Central memory CD4-positive, alpha-beta T cell (primary cell): ENCODE results near the gene RASSF8.

Source experiments
- DNase-seq: peaks from one replicate; pipeline ENCODE4 v3.0.0; 2022

Gene RASSF8

GRCh38 chr12:26062566-26062965 is 104.1 kb downstream of the RASSF8 start:
- no peak for DNase-seq

GRCh38 chr12:26065451-26065850 is 107.0 kb downstream of the RASSF8 start:
- DNase-seq = no peak

GRCh38 chr12:26068503-26068902 is 110.0 kb downstream of the RASSF8 start:
- no peak for DNase-seq

DNA sequence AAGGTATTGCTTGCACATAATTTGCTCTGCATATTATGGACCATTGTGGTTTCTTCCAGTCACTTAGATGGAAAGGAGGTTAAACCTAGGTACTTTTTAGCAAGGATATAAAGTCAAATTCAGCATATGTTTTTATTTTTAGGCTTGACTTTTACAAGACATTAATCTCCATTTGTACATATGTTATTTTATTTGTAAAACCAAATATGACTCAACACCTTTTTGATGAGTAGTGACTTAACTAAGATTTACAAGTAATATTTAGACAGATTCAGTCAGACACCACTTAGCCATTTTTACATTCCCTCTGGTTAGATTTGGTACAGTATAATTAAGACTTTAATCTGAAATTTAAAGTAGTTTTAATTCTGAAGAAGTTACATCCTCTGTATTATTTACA is 111.3 kb downstream of the RASSF8 start:
- DNase-seq = no peak

DNA sequence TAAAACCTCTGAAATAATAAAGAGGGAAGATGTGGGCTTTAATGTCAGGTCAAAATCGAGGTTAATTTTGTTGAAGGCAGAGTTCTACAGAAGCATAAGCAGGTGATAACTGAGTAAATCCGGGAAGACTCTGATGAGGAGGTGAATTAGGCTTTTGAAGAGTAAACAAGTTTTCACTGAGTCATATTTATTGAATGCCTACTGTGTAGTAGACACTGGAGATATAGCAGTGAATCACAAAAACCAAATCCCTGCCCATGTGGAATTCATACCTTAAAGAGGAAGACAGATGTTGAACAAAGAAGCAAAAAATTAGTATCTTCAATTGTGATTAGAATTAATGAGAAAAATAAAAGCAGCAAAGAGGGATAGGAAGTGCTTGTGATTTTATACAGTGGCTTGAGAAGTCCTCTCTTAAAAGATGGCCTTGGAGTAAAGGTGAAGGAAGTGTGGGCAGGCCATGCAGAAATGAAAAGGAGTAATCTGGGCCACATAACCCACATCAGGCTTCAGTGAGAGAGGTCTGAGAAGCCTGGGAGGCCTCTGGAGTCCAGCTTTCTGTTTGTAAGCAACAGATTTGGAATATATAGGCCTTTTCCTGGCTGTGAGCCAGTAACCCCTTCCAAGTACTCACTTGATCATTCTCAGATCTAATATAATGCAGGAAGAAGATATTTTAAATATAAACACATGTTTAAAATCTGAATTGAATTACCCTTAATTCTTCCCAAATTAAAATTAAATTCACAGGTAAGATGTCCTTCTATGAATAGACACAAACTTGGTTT is 119.6 kb downstream of the RASSF8 start:
- DNase-seq = no peak

- no peak for DNase-seq
Measured at GRCh38 chr12:26080911-26081310, 122.4 kb downstream of the RASSF8 start.

- no peak for DNase-seq
Measured at GRCh38 chr12:26086936-26087335, 128.5 kb downstream of the RASSF8 start.

- no peak for DNase-seq
Measured at GRCh38 chr12:26088998-26089397, 130.5 kb downstream of the RASSF8 start.

GRCh38 chr12:26090836-26091510 is 132.5 kb downstream of the RASSF8 start:
- DNase-seq = no peak

DNA sequence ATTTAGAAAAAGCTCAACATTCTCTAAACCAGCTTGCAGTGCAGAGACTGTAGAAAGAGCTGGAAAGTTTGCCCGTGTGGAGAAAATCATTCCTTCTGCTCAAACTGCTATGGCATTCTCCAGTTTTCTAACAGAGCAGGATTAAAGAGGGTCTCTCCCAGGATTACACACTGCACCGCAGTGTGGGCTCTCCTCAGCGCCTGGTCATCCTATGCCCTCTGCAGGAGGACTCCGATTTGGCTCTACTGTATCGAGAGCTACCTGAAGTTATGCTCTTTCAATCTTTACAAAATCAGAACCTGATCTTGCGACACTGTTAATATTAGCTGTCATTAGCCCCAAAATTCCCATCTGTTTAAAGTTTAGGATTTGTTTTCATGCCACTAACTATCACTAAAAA is 133.3 kb downstream of the RASSF8 start:
- DNase-seq = no peak

DNA sequence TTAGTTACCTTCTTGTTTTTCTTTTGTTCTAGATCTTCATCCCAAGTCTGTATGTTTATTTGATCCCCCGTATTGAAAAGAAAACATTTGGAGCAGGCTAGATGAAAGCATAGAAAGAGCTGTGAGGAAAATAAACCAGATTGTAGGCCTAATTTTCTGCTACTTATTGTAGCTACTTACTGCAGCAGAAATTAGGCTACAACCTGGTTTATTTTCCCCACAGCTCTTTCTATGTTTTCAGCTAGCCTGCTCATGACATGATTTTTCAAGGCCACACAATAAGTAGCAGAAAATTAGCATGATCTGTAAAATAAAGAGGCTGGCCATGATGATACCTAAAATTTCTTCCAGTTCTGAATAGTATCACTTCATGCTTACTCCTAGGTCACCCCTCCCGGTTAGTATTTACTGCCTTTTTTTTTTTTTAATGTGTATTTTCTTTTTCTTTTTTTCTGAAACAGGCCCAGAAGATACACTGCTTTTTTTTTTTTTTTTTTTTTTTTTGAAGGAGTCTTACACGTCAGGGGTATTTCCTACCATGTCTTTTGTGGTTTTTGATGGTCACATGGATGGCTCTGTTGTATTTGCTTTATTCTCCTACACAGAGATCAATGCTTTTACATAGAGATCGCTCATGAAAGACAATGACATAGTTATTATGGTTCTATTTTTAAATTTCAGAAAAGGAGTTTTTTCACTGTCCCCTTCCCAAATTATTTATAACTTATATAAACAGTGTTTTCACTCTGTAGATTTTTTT is 134.0 kb downstream of the RASSF8 start:
- no peak for DNase-seq

- no peak for DNase-seq
Measured at GRCh38 chr12:26095186-26095585, 136.7 kb downstream of the RASSF8 start.

- DNase-seq = no peak
Measured at GRCh38 chr12:26096036-26096435, 137.6 kb downstream of the RASSF8 start.

DNA sequence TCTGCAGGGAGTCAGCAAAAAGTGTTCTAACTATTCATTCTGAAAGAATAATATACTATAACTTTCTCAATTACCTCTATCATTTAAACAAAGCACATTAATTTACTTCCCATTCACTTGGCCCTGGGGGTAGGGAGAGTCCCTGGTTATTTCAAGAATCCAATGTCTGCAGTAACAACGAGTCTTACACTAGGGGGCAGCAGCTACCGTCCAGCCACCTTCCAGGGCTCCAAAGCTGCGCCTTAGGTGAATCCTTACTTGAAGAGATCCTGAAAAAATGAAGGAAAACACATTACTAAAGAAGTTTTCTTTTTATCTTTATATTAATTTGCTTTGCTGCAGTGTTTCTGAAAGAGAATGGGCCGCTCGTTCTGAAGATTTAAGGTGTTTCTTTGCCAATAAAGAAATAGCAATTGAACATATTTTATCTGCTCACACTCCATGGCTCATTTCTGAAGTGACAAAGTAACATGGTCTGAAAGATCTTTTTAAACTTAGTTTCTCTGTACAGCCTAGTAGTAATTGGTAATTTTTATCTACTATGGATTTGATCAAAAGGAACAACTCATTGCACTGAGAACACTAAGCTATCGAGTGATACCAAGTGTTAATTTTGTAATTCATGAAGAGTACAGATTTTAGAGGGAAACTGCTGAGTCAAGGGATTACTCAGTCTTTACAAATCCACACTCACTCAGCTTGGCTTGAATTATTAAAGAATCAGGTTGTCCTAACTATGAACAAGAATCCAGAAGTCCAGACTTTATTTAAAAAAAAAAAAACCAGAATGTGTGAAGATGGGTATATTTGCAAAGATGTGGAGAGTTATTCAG is 138.8 kb downstream of the RASSF8 start:
- peak; percentile 38 for DNase-seq

DNA sequence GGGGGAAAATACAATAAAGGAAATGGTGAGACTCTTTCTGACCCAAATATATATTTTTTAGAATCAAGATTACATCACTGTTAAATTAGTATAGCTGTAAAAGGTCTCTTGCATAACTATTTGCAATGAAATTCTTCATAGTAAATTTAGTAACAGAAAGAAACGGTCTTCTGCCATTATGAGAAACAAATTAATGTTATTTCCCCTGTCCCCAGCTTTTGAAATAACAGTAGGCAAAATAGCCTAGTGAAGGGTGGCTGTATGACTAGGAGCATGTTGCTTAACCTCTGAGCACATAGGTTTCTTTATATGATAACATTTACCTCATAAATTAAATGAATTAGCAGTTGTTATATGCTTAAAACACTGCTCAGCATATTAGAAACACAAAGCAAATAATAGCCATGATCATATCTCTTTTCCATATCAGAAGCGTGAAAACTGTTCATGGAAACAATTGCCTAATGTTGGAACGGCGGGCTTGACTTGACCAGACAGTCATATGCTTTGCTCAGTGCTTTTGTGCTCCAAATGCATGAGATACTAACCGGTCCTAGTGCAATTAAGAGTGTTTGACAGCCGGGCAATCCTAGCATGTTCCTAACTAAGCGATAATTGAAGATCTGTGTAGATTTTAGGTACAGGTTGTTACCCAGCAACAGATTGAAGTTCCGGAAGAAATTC is 142.3 kb downstream of the RASSF8 start:
- no peak for DNase-seq

DNA sequence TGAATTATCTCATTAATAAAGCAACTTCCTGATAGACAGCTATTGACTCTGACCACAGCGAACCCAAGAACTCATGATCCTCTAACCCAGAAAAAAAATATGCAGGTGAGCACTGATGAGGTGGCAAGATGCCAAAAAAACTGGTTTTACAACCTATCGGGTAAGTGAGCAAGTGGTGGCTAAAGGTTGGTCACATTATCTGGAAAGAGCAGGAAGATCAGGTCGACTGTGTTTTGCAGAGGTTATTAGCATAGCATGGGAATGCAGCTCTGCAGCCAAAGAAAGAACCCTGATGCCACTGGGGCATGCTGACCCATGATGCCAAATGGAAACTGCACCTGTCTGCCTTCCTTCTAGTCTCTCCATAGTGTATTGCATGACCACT is 142.9 kb downstream of the RASSF8 start:
- no peak for DNase-seq

- DNase-seq = no peak
Measured at GRCh38 chr12:26101763-26102162, 143.3 kb downstream of the RASSF8 start.

GRCh38 chr12:26102953-26103352 is 144.5 kb downstream of the RASSF8 start:
- no peak for DNase-seq

DNA sequence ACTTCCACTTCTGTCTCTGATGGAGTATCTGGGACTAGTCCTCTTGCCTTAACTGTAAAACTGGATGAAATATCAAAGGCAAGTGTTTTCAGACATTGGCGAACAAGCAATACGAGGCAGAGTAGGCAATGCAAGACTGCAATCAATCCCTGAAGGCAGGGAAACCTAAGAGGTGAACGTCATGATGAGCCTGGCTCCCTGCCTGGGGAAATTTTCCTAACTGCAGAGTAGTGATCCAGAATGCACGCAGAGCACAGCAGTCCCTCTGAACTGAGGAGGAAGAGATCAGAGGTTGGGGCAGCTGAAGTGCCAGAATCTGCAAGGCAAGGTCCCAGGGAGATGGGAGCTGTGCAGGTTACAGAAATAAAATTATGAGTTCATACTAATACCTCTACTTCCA is 147.9 kb downstream of the RASSF8 start:
- no peak for DNase-seq

- DNase-seq = no peak
Measured at GRCh38 chr12:26108915-26109314, 150.4 kb downstream of the RASSF8 start.

GRCh38 chr12:26109343-26109881 is 150.9 kb downstream of the RASSF8 start:
- no peak for DNase-seq

- DNase-seq = no peak
Measured at GRCh38 chr12:26112232-26112631, 153.8 kb downstream of the RASSF8 start.
